ENCODE measurements around the gene RASGRF2. TPM values are rescaled to one million over a fixed set of nuclear protein-coding genes. Genes with fewer than 3 reads are reported as not detected.

RASGRF2 gene
- total RNA-seq, 1 experiment from 2014 or later, result not detected

DNA sequence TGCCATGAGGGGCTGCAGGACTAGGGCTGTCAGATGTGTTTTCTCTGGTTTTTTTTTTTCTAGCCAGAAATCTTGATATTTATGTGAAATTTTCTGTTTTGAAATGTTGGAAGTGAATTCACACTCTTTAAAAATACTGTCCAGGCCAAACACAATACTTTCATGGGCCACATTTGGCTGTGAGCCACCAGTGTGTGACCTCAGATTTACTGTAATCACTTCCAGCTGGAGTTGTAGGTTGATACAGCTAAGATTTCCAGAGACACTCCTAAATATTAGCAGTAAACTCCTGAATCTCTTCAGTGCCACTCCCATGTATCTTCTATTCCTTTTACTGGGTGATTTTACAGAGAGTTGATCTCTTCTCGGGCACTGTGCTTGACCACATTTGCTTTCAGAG is 180.8 kb downstream of the RASGRF2 start:
- peaks cover 8% of the 10 kb centered on the region for H3K9me3 Mint-ChIP-seq (ENCODE audit: unreplicated experiment)
- H3K27me3 Mint-ChIP-seq (ENCODE audit: insufficient read depth, unreplicated experiment), result no peaks in the 10 kb centered on the region
- no peak overlapping the region for H3K27ac Mint-ChIP-seq (ENCODE audit: low read depth, unreplicated experiment)
- no peak overlapping the region for H3K4me3 Mint-ChIP-seq (ENCODE audit: unreplicated experiment)
- no TSS peak for BruUV-seq (replicated peaks)
- intact Hi-C loops (cut with micrococcal nuclease), result no loop called here
- peak; percentile 18 for DNase-seq (ENCODE audit: unreplicated experiment)
- no peaks in the 10 kb centered on the region for H3K4me1 Mint-ChIP-seq (ENCODE audit: insufficient read depth, unreplicated experiment)
- TF ChIP-seq, protein P1, sequence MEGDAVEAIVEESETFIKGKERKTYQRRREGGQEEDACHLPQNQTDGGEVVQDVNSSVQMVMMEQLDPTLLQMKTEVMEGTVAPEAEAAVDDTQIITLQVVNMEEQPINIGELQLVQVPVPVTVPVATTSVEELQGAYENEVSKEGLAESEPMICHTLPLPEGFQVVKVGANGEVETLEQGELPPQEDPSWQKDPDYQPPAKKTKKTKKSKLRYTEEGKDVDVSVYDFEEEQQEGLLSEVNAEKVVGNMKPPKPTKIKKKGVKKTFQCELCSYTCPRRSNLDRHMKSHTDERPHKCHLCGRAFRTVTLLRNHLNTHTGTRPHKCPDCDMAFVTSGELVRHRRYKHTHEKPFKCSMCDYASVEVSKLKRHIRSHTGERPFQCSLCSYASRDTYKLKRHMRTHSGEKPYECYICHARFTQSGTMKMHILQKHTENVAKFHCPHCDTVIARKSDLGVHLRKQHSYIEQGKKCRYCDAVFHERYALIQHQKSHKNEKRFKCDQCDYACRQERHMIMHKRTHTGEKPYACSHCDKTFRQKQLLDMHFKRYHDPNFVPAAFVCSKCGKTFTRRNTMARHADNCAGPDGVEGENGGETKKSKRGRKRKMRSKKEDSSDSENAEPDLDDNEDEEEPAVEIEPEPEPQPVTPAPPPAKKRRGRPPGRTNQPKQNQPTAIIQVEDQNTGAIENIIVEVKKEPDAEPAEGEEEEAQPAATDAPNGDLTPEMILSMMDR (IDR thresholded peaks at IDR 0.05; ENCODE audit: unreplicated experiment), result no peak
- no peaks in the 10 kb centered on the region for H3K36me3 Mint-ChIP-seq (ENCODE audit: insufficient read depth, unreplicated experiment)
- ChIA-PET CTCF (interaction anchor here (1.0 kb wide), 1 partner anchor 53 kb away, joined by 5 read pairs; no protein-coding TSS in a partner anchor), POLR2A (interaction anchor here (0.7 kb wide), 1 partner anchor 51 kb away, joined by 3 read pairs; no protein-coding TSS in a partner anchor)

DNA sequence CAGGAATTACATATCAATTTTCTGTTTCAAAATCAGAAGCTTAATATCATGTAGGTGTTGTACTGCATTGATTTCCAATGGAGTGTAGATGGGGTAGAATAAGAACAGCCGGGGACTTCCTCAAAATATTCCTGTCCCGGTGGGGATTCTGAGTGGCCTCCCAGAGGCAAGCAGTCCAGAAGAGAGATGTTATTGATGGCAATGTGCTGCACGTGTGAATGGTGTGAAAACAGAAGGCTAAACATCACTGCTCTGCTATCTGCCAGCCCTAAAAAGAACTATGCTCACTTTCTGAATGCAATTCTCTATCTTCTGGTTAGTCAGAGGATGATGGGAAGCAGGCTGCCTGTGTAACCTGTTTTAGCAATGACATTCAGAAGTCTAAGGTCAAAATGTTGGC is 181.9 kb downstream of the RASGRF2 start:
- BruUV-seq (replicated peaks), result no TSS peak
- Mint-ChIP-seq H3K36me3 (ENCODE audit: insufficient read depth, unreplicated experiment) (no peaks in the 10 kb centered on the region), H3K27me3 (ENCODE audit: insufficient read depth, unreplicated experiment) (no peaks in the 10 kb centered on the region), H3K4me3 (ENCODE audit: unreplicated experiment) (no peak overlapping the region), H3K9me3 (ENCODE audit: unreplicated experiment) (no peaks in the 10 kb centered on the region), H3K4me1 (ENCODE audit: insufficient read depth, unreplicated experiment) (no peaks in the 10 kb centered on the region), H3K27ac (ENCODE audit: low read depth, unreplicated experiment) (no peak overlapping the region)
- POLR2A ChIA-PET, result no interaction called here
- intact Hi-C loops (cut with micrococcal nuclease), result no loop called here
- CTCF ChIA-PET, result no interaction called here
- TF ChIP-seq, protein P1 (IDR thresholded peaks at IDR 0.05; ENCODE audit: unreplicated experiment), result no peak
- no peak for DNase-seq (ENCODE audit: unreplicated experiment)

DNA sequence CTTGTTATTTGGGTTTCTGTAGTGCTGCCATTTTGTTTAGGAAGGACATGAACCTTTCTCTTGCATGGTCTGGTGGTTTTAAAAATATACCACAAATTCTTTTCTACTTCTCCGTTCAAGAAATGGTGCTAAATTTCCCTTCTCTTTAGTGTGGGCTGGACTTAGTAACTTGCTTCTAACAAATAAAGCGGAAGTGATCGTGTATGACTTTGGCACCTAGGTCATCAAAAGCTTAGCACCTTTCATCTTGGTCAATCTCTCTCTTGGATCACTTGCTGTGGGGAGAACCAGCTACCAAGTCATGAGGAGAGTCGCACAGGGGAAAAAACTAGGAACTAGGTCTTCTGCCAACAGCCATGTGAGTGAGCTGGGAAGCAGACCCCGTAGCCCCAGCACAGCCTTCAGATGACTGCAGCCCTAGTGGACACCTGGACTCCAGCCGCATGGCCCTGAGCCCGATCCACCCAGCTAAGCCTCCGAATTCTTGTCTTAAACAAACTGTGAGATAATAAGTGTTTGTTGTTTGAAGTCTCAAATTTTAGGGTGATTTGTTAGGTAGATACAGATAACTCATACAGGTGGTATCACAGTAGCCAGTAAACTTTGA is 185.3 kb downstream of the RASGRF2 start:
- no peak overlapping the region for H3K4me3 Mint-ChIP-seq (ENCODE audit: unreplicated experiment)
- no peak overlapping the region for H3K27ac Mint-ChIP-seq (ENCODE audit: low read depth, unreplicated experiment)
- no peaks in the 10 kb centered on the region for H3K4me1 Mint-ChIP-seq (ENCODE audit: insufficient read depth, unreplicated experiment)
- no peaks in the 10 kb centered on the region for H3K27me3 Mint-ChIP-seq (ENCODE audit: insufficient read depth, unreplicated experiment)
- ChIA-PET CTCF (interaction anchor here (0.6 to 1.2 kb wide), 3 partner anchors 20 to 37 kb away, joined by 3 to 4 read pairs (median 3); no protein-coding TSS in a partner anchor), POLR2A (no interaction called here)
- intact Hi-C loops (cut with micrococcal nuclease), result no loop called here
- no peak for DNase-seq (ENCODE audit: unreplicated experiment)
- TF ChIP-seq, protein P1 (IDR thresholded peaks at IDR 0.05; ENCODE audit: unreplicated experiment), result no peak
- no peaks in the 10 kb centered on the region for H3K36me3 Mint-ChIP-seq (ENCODE audit: insufficient read depth, unreplicated experiment)
- H3K9me3 Mint-ChIP-seq (ENCODE audit: unreplicated experiment), result no peaks in the 10 kb centered on the region
- BruUV-seq (replicated peaks), result no TSS peak

DNA sequence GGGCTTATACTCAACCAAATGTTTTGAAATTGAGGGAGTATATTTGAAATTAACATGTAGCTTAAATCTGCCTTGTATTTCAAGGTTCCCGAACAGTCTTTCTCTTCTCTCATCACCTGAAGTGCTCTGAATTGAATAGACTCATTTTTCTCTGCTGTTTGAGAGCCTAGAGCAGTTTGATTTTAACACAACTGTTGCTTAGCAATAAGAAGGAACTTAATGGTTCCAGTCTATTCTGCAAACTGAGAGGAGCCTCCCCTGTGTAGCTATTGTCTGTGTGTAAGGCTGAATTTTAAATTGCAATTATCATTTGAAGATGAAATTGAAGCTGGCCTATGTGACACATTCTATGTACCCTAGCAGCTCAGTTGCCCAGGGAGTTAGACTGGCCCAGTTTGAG is 185.9 kb downstream of the RASGRF2 start:
- no peak overlapping the region for H3K27ac Mint-ChIP-seq (ENCODE audit: low read depth, unreplicated experiment)
- no peaks in the 10 kb centered on the region for H3K9me3 Mint-ChIP-seq (ENCODE audit: unreplicated experiment)
- no peaks in the 10 kb centered on the region for H3K4me1 Mint-ChIP-seq (ENCODE audit: insufficient read depth, unreplicated experiment)
- DNase-seq (ENCODE audit: unreplicated experiment), result no peak
- intact Hi-C loops (cut with micrococcal nuclease), result no loop called here
- H3K27me3 Mint-ChIP-seq (ENCODE audit: insufficient read depth, unreplicated experiment), result no peaks in the 10 kb centered on the region
- ChIA-PET POLR2A (no interaction called here), CTCF (interaction anchor here (1.2 kb wide), 1 partner anchor 19 kb away, joined by 4 read pairs; no protein-coding TSS in a partner anchor)
- no TSS peak for BruUV-seq (replicated peaks)
- H3K4me3 Mint-ChIP-seq (ENCODE audit: unreplicated experiment), result no peak overlapping the region
- TF ChIP-seq, protein P1 (IDR thresholded peaks at IDR 0.05; ENCODE audit: unreplicated experiment), result no peak
- H3K36me3 Mint-ChIP-seq (ENCODE audit: insufficient read depth, unreplicated experiment), result no peaks in the 10 kb centered on the region
